NCI-H1092 treated with DMSO at 0.1 percent for 48 hours (cell line): ENCODE measurements around the gene PRKN.
A peak's percentile ranks its signal among the peaks of the same experiment; 100 is the strongest.

Experiments used
- DNase-seq: peaks from one replicate; lab custom pipeline; 2025; lab: John Stamatoyannopoulos, UW

PRKN gene

DNA sequence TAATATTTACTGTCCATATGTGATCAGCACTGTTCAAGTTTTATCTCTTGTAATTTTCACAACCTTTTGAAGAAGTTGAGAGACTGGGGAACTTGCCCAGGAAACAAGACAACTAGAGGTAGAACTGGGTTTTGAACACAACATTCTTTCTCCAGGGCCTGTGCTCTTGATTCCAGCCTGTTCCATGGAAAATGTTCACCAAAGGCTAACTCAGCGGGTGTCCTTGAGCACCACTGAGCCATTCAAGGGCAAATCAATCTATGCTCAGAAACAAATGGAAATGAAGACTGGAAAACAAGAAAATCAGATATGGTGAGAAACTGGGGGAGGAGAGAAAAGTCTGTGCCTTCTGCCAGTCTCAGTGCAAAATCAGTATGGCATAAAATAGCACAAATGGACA, 771.5 kb downstream of the PRKN start:
- no peak for DNase-seq

DNA sequence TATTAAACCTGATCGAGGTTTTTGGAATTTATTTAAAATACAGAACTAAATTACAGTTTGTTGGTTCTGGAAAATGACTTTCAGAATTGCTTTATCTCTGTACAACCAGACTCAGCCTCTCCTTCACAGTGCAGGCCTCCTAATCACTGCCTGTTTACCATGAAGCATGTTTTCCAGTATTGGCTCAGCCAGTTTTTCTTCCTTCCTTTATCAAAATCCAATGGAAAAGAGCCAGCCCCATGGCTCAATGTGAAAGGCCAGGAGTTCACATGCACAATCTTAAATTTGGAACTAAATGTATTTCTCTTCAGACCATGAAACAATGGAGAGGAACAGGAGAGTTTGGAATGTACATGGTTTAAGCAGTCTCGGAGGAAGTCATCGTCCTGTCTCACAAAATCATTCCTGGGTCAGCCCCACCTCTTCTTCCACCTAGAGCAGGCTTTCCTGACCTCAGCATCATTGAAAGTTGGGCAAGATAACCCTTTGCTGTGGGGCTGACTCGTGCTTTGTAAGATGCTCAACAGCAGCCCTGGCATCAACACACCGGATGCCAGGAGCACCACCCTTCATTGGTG, 772.8 kb downstream of the PRKN start:
- no peak for DNase-seq

DNA sequence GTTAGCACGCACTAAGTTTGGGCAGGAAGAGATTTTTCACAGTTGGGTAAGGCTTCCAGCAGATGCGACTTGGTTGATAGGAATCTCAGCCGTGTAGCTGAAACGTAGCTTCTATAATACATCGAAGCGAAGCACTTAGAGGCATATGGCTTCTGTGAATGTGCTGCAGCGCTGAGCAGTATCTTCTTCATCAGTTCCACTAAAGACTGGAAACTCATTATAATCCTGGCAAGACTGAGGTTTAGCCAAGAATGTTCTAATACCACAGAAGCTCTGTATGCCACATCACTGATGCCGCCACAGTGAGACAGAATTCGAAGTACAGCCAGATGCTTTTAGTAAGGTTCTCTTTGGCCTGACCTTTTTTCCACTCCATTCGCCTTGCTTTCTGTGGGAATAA, 773.5 kb downstream of the PRKN start:
- no peak for DNase-seq

DNA sequence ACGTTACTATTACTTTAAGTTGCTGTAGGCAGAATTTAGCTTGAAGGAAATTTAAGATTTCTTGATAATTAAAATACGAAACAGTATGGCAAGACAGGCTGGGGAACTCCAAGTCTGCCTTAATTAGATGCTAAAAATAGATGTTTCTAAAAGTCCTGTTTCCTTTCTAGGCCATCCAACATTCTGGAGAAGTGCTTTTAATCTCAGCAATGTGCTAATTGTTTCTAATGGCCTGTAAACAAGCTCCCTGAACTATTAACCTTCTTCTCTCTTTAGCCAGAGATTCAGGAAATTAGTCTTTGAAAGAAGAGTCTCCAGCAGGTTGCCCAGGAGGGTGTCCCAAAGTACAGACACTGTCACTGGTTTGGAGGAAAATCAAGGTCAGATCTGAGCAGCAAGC, 776.4 kb downstream of the PRKN start:
- DNase-seq, result no peak

DNA sequence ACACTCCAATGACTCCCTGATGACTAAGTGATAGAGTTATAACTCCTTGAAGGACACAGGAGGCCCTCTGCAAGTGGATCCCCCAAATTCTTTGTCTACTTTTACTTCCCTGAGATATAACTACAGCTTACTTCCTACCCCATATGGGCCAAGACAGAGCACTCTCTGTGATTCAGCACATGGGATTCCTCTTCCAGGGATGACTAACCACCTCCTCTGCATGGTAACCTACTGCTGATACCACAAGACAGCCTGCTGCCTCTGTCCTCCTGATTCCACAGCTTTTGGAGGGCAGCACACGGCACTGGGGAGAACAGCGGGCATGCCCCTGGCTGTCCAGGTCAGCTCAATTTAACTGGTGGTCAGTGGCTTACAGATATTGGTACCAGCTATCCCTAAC, 778.0 kb downstream of the PRKN start:
- DNase-seq, result no peak

DNA sequence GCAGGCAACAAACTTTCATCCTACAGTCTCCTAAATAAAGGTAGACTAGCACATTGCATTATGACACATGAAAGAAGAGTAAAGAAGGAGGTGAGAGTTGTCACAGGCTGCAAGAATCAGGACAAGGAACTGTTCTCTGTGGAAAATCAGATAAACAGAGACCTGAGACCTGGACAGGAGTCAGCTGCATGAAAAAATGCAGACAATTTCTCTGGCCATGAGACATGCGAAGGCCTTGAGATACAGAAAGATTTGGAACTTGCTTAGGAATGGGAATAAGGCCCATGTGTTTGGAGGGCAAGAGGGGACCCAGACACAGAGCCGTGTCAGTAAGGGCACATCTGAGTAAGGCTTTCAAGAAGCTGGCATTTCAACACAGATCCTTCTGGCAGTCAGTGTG, 779.1 kb downstream of the PRKN start:
- no peak for DNase-seq

DNA sequence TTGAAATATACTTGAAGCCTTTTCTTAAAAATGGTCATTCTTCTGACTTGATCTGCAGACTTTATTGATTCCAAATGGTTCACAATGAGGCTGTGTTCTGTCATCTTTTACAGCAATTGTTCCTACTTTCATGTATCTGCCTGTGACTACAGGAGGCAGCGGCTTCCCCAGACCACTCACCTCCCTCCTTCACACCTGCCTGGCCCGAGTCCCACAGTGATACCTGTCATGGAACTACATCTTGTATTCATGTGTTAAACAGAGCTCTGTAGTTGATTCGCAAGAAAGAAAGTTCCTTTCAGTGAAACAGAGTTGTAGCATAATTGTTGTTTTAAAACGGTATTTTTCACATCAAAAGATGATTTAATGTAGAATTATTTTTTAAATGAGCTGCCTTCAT, 780.2 kb downstream of the PRKN start:
- no peak for DNase-seq

DNA sequence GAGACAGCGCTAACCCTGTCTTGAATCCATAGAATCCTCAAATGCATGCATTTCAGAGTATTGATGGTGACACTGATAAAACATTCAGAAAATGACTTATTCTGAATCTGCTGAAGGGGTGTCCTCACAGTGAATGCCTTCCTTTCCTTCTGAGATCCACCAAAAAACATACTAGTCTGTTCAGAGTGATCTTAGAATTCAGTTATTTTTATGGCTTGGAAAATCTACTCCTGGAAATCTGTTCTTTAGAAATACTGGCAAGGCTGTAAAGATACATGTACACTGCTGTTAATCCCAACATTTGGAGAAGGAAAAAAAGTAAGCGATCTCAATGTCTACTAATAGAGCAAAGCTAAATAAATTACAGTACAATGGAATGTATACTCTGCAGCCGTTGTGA, 781.1 kb downstream of the PRKN start:
- DNase-seq, result no peak

DNA sequence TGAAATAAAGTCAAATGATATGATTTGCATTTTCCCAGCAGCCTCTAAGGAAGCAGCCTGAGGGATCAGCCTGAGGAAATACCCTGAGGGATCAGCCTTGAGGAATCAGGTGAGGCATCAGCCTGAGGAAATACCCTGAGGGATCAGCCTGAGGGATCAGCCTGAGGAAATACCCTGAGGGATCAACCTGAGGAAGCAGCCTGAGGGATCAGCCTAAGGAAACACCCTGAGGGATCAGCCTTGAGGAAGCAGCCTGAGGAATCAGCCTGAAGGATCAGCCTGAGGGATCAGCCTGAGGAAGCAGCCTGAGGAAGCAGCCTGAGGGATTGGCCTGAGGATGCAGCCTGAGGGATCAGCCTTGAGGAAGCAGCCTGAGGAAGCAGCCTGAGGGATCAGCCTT, 784.0 kb downstream of the PRKN start:
- no peak for DNase-seq

DNA sequence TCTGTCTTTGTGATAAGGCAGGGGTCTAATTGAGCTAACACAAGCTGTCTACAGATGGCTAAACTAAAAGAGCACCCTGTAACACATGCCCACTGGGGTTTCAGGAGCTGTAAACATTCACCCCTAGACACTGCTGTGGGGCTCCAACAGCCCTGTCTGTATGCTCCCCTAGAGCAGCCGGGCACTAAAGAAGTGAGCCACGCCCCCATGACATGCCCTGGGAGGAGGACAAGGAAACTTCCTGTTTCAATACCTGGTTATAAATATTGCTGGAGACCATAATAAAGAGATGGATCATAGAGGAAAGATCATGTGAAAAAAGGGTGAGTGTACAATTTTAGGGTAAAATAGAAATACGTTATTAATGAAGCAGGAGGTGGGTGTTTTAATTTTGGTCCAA, 786.0 kb downstream of the PRKN start:
- DNase-seq, result no peak

DNA sequence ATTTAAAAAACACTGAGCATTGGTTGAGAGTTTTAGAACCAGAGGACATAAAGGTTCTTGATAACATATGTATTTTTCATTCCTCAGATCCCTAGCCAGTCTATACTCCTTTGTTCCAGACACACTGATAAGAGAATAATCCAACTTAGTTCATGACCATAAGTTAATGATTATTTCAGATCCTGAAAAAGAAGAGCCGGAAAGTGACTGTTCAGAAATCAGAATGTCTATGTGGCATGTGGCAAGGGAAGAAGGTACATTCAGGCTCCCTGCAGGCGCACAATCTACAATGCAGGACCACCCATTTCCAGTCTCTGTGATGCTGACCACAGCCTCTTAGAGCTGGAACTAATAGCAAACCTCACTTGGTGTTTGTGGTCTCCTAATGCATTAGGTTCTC, 787.0 kb downstream of the PRKN start:
- no peak for DNase-seq

DNA sequence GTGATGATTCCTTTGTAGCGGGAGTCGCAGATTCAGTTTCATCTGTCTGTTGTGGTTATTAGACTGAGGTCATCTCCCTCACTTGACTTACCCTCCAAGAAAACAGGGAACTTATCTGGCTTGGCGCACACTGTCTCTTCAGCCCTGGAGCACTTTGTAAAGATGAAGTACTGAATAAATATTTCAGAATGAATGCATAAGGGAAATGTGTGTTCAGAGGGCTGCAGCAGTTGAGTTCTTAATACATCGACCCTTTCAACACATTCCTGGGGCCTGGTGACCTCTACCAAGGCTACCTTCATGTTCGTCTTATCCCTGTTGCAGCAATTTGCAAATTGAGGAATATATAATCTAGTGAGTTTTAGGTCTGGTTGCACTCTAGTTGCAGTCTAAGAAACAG, 801.2 kb downstream of the PRKN start:
- no peak for DNase-seq

DNA sequence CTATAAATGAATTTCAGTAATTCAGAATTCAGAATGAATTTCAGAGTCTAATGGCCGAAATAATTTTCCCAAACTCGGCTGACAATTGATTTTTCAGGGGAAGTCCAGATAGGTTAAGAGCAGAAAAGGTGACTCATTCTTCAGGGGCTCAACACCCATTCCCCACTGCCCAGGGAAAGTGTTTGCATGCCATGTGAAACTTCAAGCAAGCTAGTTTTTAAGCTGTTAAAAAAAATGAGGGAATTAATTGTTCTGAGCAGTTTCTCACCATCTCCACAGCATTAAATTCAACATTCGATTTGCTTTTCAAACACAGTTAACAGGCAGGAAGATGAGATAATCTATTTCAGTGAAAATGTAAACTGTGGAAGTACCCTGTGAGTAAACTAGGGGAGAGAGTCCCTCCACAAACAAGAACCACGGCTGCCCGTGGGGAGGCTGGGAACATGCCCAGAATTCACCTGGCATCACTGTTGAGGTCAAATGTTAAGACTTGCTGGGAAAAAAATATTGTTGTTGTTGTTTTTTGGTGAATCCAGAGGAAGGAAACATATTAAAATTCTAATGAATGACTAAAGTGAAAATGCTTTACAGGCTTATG, 803.0 kb downstream of the PRKN start:
- peak; percentile 27 for DNase-seq

DNA sequence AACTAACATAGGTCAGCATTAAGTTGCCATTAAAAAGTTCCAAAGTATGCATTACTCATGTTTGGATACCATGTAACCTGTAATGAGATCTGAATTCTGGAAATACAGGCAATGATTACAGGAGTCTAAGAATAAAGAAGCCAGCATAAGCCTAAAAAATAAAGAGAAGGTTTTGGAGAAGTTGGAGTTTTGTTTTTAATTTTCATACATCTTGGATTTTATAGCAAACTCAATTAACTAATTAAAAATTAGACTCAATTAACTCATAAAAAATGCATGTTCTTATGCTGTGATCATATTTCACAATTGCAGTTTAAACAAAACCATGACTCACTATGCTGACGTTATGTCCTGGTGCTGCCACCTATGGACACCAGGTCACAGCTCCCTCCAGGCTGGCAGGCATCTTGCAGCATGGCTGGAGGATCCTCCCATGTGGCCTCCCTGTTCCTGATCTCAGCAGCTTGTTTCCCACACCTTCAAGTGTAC, 804.9 kb downstream of the PRKN start:
- DNase-seq, result peak; percentile 70

DNA sequence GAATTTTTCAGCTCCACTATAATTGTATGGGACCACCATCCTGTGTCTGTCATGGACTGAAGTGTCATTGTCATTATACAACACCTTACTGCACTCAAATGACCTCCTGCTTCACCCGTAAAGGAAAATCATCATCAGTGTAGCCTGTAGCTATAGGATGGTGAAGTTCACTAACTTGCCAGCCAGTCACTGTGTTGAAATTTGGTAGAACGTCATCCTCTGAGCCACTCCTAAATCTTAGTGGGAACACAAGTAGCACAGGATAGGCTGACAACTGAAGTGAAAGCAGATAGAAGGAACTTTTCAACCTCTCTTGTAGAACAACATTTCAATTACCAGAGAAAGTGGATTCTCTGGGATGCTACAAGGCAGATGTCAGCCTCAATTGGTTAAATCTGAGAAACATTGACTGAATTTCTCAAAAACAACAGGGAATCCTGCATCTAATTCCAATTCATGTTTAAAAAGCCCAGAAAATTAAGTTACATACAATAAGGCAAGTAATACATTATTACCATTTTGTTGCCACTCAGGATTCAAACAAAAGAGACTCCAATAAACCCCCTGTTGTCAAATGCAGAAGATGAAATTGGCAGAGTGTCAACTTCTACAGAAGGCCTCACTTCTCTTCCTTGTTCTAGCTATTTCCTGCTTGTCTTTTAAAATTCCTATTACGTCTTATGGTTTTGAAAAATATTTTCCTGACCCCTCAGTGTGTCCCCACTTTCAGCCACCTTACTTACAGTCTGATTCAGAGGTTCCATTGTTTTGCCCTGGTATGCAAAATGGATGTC, 805.8 kb downstream of the PRKN start:
- peak; percentile 38 for DNase-seq

DNA sequence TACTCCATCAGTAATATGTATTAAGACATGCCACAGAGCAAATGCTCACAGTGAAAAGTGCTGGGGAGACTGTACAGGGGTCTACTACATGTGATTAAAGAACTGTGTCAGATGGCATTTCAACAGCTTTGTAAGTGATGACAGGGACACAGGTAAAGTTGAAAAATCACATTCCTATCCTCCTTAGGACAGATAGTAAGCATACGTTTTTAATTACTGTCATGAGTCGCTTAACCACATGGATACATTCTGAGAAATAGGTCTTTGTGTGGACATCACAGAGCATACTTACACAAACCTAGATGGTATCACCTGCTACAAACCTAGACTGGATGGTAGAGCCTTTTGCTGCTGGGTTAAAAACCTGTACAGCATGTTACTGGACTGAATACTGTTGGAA, 807.9 kb downstream of the PRKN start:
- DNase-seq, result no peak

DNA sequence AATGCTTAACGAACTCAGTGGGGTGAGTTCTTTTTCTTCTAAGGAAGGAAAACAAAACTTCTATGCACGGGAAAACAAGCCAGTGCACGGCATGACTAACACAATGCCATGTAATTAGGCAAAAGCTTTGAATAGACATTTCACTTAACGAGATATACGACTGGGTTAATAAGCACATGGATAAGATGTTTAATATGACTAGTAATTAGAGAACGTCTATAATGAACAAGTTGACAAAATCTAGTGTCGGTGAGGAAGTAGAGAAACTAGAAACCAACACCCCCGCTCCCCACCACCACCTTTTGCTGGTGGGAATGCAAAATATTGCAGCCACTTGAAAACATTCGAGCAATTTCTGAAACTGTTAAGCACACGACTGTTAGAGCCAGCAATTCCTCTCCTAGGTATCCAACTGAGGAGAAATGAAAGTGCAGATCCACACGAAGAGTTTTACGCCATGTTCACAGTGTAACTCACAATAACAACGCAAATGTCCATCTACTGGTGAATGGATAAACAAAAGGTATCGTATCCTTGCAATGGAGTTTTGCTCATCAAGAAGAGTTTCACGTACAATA, 808.8 kb downstream of the PRKN start:
- no peak for DNase-seq

DNA sequence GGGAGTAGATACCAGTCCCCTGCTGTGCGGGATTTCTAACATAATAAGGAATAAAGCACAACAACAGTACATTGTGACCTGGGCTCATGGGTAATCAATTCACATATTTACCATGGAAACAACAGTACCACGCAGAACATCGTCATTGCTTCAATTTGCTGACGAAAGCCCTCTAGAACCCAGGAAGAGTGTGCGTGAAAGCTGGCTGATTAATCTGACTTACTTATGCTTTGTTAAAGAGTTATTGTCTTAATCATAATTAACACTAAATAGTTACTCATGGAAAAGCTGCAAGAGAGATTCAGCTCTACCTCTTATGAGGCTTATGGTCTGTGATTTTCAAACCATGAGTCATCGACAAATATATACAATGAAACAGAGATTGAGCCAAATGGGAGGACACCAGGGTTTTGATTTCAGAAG, 809.4 kb downstream of the PRKN start:
- no peak for DNase-seq

DNA sequence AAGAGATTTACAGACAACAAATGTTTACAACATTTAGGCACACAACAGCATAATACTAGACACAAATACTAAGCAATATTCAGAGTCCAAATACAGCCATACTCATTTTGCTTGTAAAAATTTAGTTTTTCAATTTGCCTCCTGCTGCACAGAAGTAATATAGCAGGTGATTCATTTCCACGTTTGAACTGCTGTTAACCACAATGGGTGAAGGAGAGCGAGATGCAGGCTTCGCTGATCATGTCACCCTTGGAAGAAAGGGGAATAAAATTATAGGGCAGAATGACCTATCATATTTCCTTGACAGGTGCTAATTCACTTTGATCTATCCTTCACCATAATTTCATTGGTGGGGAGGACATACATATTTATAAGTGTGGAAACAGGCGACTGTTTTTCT, 809.9 kb downstream of the PRKN start:
- peak; percentile 61 for DNase-seq

DNA sequence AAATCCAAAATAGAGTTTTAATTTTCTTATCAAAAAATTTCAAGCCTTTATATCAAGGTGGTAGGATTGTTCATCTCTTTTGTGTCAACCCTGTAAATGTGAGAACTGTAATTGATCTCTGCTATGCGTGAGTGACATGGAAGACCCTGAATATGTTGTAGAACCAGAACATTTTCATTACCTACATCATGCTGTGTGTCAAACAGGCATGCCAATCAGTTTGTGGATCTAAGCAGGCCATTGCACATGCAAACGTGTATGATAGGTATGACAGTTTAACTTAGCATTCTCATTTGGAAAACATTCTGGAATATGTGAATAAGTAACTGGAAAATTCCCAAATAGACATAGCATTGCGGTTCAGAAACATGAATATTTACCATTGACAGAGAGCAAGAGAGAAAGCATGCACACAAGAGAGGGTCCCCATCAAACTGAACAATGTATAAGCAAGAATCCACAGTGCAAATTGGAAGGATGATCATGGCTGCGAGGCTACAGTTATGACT, 812.1 kb downstream of the PRKN start:
- DNase-seq, result no peak

DNA sequence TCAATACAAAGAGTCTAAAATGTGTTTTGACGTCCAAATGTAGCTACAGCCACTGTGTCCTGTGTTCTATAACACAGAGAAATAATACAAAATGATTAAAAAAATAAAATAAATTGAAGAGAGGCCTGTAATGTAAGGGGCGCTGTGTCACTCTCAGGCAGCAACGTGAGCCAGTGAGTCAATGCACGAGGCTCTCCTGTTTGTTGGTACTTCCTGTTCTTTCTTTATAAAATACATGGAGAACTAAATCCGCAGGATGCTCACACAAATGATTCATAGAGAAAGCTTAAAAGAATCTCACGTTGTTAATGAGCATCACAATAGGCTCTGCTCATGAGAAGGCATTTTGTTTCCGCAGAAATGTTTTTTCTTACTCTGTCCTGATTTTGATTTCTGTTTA, 818.7 kb downstream of the PRKN start:
- DNase-seq, result no peak

DNA sequence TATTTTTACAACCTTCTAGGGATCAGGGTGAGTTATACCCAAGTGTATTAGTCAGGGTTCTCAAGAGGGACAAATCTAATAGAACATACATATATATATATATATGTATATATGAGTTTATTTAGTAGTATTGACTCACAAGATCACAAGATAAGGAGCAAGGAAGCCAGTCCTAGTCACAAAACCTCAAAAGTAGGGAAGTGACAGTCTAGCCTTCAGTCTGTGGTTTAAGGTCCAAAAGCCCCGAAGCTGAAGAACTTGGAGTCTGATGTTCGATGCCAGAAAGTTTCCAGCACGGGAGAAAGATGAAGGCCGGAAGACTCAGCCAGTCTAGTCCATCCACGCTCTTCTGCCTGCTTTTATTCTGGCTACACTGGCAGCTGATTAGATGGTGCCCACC, 821.0 kb downstream of the PRKN start:
- DNase-seq, result no peak
